Cardiac fibroblast (primary cell): Measurements from ENCODE around the gene HMCN2.
"Not testable (repeated sequence)": the region's sequence is repeated elsewhere in the genome, so short reads cannot be mapped to it uniquely, and the experiment has no call there.

Source experiments
- DNase-seq, 2 donors: peaks; one replicate each; pipeline versions ENCODE4 v3.0.0 to v3.0.0-alpha.2; 2010; ENCODE audit warnings: low read depth in 2 of 2
- H3K4me3 ChIP-seq, 2 donors: replicated peaks in 1 of 2; 1 replicate in 1 of 2; 2 replicates in 1 of 2; pipeline ENCODE4 v1.5.1; 2011; ENCODE audit warnings: low read depth in 2 of 2, low read length in 2 of 2, mild to moderate bottlenecking in 2 of 2, moderate library complexity in 1 of 2
- TF ChIP-seq, protein P1 (sequence below): IDR thresholded peaks from one replicate; pipeline ENCODE4 v1.5.1; 2011; ENCODE audit warnings: low read depth, mild to moderate bottlenecking, low read length, inconsistent platforms

HMCN2 gene

DNA sequence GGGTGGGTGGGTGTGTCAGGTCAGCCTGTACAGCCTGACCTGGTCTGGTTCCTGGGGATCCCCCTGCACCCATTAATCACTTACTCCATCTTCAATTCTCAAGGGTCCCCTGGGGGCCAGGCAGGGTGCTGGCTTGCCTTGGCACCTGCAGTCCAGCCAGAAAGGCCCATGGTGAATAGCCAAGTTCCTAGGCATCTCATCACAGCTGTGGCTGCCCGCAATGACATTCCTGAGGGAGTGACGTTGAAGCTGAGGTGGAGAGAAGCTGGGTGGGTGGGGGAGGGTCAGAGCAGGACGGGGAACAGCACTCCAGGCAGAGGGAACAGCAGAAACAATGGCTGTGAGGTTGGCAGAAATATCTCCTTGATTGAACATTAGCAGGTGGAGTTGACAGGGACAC, 10.6 kb downstream of the HMCN2 start:
- DNase-seq: peak; percentile 25 to 27
- no peak overlapping the region for H3K4me3 ChIP-seq
- TF ChIP-seq, protein P1, sequence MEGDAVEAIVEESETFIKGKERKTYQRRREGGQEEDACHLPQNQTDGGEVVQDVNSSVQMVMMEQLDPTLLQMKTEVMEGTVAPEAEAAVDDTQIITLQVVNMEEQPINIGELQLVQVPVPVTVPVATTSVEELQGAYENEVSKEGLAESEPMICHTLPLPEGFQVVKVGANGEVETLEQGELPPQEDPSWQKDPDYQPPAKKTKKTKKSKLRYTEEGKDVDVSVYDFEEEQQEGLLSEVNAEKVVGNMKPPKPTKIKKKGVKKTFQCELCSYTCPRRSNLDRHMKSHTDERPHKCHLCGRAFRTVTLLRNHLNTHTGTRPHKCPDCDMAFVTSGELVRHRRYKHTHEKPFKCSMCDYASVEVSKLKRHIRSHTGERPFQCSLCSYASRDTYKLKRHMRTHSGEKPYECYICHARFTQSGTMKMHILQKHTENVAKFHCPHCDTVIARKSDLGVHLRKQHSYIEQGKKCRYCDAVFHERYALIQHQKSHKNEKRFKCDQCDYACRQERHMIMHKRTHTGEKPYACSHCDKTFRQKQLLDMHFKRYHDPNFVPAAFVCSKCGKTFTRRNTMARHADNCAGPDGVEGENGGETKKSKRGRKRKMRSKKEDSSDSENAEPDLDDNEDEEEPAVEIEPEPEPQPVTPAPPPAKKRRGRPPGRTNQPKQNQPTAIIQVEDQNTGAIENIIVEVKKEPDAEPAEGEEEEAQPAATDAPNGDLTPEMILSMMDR: no peak

DNA sequence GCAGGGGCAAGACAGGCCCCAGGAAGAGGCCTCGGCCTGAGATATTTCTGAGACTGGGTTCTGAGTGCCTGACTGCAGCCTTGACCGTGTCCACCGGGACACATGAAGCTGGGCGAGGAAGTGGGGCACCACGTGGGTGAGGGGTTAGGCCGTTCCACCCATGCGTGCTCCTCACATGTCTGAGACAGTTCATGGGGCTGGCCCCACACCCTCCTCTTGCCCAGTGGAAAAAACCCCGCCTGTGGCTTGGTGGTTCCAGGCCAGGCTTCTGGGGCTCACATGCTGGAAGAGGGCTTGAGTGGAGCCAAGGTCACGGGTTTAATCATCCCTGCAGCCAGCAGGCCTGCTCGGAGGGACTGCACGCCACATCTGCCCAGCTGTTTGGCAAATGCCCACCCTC, 11.4 kb downstream of the HMCN2 start:
- no peak overlapping the region for H3K4me3 ChIP-seq
- TF ChIP-seq, protein P1: no peak
- no peak for DNase-seq

DNA sequence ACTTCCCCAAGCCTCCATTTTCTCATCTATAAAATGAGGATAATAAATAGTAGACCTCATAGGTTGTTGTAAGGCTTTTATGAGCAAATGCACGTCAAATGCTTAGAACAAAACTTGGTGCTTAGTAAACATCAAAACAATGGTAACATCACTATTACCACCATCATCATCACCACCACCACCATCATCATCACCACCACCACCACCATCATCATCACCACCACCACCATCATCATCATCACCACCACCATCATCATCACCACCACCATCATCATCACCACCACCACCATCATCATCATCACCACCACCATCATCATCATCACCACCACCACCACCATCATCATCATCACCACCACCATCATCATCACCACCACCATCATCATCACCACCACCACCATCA, 12.0 kb downstream of the HMCN2 start:
- DNase-seq, H3K4me3 ChIP-seq: not testable (repeated sequence)

DNA sequence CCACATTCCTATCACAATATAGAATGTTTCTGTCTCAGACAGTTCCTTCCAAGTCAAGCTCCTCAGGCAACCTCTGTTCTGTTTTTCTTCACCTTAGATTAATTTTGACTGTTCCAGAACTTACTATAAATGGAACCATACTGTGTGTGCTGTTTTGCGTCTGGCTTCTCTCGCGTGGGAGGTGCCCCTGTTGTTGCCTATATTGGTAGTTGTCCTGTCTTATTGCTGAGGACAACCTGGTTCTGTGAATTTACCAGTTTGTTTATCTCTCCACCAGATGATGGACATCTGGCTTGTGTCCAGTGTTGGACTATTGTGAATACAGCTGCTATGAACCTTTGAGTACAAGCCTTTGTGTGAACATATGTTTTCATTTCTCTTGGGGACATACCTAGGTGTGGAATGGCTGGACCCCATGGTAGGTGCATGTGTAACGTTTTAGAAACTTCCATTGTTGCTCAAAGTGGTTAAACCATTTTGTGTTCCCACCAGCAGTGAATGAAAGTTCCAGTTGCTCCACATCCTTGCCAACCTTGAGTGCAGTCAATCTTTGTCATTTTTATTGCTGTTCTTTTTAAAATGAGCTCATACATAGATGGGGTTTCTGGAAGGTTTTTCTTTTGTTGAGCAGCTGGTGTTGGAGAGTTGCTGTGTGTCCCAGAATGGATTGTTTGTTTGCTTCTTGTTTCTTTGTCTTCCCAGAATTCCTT, 18.1 kb downstream of the HMCN2 start:
- TF ChIP-seq, protein P1: no peak
- DNase-seq: no peak
- H3K4me3 ChIP-seq: no peak overlapping the region

DNA sequence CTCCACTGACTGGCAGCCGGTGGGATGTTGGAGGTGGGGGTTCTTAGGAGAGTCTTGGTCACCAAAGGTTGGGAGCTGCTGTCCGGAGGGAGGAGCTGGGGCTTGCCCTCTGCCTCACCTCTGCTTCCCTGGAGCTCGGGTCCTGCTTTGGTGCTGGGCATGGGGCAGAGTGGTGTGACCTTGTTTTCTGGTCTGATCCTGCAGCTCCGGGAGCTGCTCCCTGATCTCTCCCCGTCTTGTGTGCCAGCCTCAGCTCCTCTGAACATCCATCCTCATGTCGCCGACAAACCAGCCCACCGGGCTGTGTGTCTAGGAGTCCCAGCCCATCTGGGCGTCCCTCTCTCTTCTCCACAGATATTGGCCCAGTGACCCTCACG, 18.7 kb downstream of the HMCN2 start:
- DNase-seq: no peak
- TF ChIP-seq, protein P1: no peak
- H3K4me3 ChIP-seq: no peak overlapping the region

DNA sequence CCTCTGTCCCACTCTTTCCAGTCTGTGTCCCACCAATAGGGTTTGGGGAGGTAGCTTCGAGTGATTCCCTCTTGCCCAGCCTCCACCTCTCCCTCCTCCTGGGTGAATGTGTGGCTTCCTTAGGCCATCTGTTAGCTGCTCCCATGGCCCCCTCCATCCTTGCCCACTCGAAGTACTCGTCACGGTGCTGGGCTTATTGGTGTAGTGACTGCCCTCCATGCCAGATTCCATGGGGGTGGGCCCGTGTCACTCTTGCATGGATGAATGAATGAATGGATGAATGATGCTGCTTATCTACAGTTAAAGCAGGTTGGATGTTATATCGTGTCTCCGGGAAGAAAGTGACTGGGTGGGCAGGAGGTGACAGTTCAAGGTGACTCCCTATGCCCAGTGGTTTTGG, 19.1 kb downstream of the HMCN2 start:
- TF ChIP-seq, protein P1: no peak
- DNase-seq: no peak
- no peak overlapping the region for H3K4me3 ChIP-seq

DNA sequence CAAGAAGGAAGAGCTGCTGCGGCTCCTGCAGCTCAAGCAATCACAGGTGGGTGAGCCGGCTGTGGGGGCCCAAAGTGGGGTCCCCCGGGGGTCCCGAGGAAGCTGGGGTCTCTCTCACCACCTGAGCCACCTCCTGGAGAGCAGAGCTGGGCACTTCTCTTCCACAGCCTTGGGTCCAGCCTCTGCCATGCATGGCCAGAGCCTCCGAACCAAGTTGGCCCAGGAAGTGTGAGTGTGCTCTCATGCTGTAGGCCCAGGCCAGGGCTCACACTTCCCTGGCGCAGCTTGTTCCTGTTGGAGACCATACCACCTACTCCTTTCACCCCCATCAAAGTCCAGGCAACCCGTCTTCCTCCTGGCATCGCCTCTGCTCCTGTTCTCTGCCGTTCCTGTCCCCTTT, 19.7 kb downstream of the HMCN2 start:
- DNase-seq: no peak
- TF ChIP-seq, protein P1: no peak
- H3K4me3 ChIP-seq: no peak overlapping the region
